ENCODE measurements around the gene NQO1. TPM values are rescaled to one million over a fixed set of nuclear protein-coding genes. Genes with fewer than 3 reads are reported as not detected.

Gene NQO1
- total and polyA plus RNA-seq, 2 of the 13 experiments (the other 11 are each of a cell fraction or from before 2014, with no cell fraction given): 464 to 1,060 TPM

DNA sequence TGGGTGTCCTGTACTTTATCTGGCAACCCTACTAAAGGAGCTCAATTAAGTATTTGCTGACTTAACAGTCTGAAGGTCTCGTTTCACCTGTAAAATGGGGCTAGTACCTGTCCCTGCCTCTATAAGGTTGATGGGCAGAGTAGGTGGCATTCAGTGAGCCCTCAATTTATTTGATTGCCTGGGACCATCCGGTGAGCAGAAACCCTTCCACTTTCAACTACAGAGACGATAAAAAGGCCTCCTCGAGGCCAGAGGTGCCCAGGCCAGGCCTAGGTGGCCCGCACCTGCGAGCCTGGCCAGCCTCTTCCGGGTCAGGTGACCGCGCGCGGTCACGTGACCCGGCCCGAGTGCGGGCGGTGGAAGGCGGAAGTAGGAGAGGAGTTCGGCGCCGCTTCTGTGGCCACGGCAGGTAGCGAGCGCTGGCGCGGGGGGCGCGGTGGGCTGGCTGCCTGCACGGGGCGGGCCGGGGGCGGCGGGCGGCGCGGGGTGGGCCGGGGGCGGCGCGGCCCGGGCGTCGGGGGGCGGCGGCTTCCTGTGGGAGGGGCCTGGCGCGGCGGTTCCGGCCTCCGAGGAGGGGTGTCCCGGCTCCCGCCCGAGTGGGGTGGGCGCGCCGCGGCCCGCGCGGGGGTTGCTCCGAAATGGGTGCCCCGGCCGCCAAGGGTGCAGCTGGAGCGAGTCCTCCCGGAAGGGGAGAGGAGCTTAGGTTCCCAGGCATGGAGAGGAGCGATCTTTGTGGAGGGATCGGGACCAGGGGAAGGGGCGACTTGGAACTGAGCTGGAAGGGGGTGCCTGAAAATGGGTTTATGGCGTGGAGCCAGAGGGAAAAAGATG lies 35.8 kb upstream of the NQO1 start, which contains the start of gene WWP2 (continued):
- TF ChIP-seq NFKBIZ (CRISPR knock-in tag; IDR thresholded peaks at IDR 0.05): no peak
- TF ChIP-seq ZNF629 (CRISPR knock-in tag; conservative IDR thresholded peaks at IDR 0.05): peak; percentile 88
- TF ChIP-seq ZNF564 (CRISPR knock-in tag; IDR thresholded peaks at IDR 0.05): no peak
- TF ChIP-seq, protein P1, sequence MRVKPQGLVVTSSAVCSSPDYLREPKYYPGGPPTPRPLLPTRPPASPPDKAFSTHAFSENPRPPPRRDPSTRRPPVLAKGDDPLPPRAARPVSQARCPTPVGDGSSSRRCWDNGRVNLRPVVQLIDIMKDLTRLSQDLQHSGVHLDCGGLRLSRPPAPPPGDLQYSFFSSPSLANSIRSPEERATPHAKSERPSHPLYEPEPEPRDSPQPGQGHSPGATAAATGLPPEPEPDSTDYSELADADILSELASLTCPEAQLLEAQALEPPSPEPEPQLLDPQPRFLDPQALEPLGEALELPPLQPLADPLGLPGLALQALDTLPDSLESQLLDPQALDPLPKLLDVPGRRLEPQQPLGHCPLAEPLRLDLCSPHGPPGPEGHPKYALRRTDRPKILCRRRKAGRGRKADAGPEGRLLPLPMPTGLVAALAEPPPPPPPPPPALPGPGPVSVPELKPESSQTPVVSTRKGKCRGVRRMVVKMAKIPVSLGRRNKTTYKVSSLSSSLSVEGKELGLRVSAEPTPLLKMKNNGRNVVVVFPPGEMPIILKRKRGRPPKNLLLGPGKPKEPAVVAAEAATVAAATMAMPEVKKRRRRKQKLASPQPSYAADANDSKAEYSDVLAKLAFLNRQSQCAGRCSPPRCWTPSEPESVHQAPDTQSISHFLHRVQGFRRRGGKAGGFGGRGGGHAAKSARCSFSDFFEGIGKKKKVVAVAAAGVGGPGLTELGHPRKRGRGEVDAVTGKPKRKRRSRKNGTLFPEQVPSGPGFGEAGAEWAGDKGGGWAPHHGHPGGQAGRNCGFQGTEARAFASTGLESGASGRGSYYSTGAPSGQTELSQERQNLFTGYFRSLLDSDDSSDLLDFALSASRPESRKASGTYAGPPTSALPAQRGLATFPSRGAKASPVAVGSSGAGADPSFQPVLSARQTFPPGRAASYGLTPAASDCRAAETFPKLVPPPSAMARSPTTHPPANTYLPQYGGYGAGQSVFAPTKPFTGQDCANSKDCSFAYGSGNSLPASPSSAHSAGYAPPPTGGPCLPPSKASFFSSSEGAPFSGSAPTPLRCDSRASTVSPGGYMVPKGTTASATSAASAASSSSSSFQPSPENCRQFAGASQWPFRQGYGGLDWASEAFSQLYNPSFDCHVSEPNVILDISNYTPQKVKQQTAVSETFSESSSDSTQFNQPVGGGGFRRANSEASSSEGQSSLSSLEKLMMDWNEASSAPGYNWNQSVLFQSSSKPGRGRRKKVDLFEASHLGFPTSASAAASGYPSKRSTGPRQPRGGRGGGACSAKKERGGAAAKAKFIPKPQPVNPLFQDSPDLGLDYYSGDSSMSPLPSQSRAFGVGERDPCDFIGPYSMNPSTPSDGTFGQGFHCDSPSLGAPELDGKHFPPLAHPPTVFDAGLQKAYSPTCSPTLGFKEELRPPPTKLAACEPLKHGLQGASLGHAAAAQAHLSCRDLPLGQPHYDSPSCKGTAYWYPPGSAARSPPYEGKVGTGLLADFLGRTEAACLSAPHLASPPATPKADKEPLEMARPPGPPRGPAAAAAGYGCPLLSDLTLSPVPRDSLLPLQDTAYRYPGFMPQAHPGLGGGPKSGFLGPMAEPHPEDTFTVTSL (CRISPR knock-in tag; IDR thresholded peaks at IDR 0.05; ENCODE audit: borderline replicate concordance): no peak
- TF ChIP-seq HMG20B (CRISPR knock-in tag; conservative IDR thresholded peaks at IDR 0.05): no peak
- TF ChIP-seq NFE2 (CRISPR knock-in tag; IDR thresholded peaks at IDR 0.05): no peak
- TF ChIP-seq, protein P2, sequence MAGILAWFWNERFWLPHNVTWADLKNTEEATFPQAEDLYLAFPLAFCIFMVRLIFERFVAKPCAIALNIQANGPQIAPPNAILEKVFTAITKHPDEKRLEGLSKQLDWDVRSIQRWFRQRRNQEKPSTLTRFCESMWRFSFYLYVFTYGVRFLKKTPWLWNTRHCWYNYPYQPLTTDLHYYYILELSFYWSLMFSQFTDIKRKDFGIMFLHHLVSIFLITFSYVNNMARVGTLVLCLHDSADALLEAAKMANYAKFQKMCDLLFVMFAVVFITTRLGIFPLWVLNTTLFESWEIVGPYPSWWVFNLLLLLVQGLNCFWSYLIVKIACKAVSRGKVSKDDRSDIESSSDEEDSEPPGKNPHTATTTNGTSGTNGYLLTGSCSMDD (CRISPR knock-in tag; IDR thresholded peaks at IDR 0.05): 0 out of 2 replicates have a peak, but pooled peaks have one; percentile 40
- TF ChIP-seq, protein P3, sequence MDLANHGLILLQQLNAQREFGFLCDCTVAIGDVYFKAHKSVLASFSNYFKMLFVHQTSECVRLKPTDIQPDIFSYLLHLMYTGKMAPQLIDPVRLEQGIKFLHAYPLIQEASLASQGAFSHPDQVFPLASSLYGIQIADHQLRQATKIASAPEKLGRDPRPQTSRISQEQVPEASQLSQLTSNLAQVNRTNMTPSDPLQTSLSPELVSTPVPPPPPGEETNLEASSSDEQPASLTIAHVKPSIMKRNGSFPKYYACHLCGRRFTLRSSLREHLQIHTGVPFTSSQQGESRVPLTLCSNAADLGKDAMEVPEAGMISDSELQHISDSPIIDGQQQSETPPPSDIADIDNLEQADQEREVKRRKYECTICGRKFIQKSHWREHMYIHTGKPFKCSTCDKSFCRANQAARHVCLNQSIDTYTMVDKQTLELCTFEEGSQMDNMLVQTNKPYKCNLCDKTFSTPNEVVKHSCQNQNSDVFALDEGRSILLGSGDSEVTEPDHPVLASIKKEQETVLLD (CRISPR knock-in tag; IDR thresholded peaks at IDR 0.05; ENCODE audit: low read depth): peak; percentile 92
- no peak for TF ChIP-seq CEBPB (IDR thresholded peaks at IDR 0.05; ENCODE audit: borderline replicate concordance, low read depth, low read length)
- TF ChIP-seq GATAD1 (CRISPR knock-in tag; IDR thresholded peaks at IDR 0.05): peak; percentile 91
- TF ChIP-seq, protein P4, sequence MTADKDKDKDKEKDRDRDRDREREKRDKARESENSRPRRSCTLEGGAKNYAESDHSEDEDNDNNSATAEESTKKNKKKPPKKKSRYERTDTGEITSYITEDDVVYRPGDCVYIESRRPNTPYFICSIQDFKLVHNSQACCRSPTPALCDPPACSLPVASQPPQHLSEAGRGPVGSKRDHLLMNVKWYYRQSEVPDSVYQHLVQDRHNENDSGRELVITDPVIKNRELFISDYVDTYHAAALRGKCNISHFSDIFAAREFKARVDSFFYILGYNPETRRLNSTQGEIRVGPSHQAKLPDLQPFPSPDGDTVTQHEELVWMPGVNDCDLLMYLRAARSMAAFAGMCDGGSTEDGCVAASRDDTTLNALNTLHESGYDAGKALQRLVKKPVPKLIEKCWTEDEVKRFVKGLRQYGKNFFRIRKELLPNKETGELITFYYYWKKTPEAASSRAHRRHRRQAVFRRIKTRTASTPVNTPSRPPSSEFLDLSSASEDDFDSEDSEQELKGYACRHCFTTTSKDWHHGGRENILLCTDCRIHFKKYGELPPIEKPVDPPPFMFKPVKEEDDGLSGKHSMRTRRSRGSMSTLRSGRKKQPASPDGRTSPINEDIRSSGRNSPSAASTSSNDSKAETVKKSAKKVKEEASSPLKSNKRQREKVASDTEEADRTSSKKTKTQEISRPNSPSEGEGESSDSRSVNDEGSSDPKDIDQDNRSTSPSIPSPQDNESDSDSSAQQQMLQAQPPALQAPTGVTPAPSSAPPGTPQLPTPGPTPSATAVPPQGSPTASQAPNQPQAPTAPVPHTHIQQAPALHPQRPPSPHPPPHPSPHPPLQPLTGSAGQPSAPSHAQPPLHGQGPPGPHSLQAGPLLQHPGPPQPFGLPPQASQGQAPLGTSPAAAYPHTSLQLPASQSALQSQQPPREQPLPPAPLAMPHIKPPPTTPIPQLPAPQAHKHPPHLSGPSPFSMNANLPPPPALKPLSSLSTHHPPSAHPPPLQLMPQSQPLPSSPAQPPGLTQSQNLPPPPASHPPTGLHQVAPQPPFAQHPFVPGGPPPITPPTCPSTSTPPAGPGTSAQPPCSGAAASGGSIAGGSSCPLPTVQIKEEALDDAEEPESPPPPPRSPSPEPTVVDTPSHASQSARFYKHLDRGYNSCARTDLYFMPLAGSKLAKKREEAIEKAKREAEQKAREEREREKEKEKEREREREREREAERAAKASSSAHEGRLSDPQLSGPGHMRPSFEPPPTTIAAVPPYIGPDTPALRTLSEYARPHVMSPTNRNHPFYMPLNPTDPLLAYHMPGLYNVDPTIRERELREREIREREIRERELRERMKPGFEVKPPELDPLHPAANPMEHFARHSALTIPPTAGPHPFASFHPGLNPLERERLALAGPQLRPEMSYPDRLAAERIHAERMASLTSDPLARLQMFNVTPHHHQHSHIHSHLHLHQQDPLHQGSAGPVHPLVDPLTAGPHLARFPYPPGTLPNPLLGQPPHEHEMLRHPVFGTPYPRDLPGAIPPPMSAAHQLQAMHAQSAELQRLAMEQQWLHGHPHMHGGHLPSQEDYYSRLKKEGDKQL (CRISPR knock-in tag; IDR thresholded peaks at IDR 0.05; ENCODE audit: low read depth): no peak
- peak; percentile 21; the same call in 1 of the 2 replicates for TF ChIP-seq ZNF34 (CRISPR knock-in tag; IDR thresholded peaks at IDR 0.05; ENCODE audit: borderline replicate concordance)
- no peak for TF ChIP-seq ZNF678 (CRISPR knock-in tag; IDR thresholded peaks at IDR 0.05)
- TF ChIP-seq ARNT2 (CRISPR knock-in tag; IDR thresholded peaks at IDR 0.05; ENCODE audit: low read depth): no peak
- TF ChIP-seq SP5 (CRISPR knock-in tag; IDR thresholded peaks at IDR 0.05; ENCODE audit: borderline replicate concordance, low read depth): no peak
- TF ChIP-seq ZNF205 (CRISPR knock-in tag; IDR thresholded peaks at IDR 0.05): no peak

All from HepG2 (cell line).